C4-2B (cell line): Measurements from ENCODE around the gene ADGRA3.

Source experiments
- CTCF ChIP-seq: fragments of 450-650 bp; conservative IDR thresholded peaks from 2 replicates; pipeline ENCODE4 v1.5.1; 2017; ENCODE audit warnings: mild to moderate bottlenecking
- ZFX ChIP-seq: fragments of 450-650 bp; IDR thresholded peaks from 2 replicates; pipeline ENCODE4 v1.6.1; 2017

- no peak for TF ChIP-seq CTCF
- TF ChIP-seq ZFX: no peak
Observed at GRCh38 chr4:22417408-22417807, 98.5 kb downstream of the ADGRA3 start.
